GM18520 (cell line): ENCODE data around the gene WAPL.

Experiments used
- ATAC-seq: cut with Tn5 transposase; IDR thresholded peaks from one replicate; pipeline ENCODE4 v1.9.1; 2021; ENCODE audit not compliant: unreplicated experiment

WAPL gene

GRCh38 chr10:86480571-86480970, 41.0 kb downstream of the WAPL start:
- ATAC-seq, result no peak

GRCh38 chr10:86472061-86472460, 49.5 kb downstream of the WAPL start:
- ATAC-seq, result no peak

GRCh38 chr10:86461963-86462804, 59.4 kb downstream of the WAPL start:
- ATAC-seq, result no peak

- ATAC-seq, result no peak
These were observed 70.0 kb downstream of the WAPL start for GRCh38 chr10:86451604-86451960.

- no peak for ATAC-seq
These were observed 70.6 kb downstream of the WAPL start for GRCh38 chr10:86450806-86451603.

GRCh38 chr10:86449926-86450558, 71.5 kb downstream of the WAPL start:
- ATAC-seq, result no peak

- ATAC-seq, result no peak
These were observed 74.2 kb downstream of the WAPL start for GRCh38 chr10:86447432-86447831.

GRCh38 chr10:86446987-86447386, 74.6 kb downstream of the WAPL start:
- ATAC-seq, result no peak

GRCh38 chr10:86446440-86446839, 75.2 kb downstream of the WAPL start:
- no peak for ATAC-seq

- no peak for ATAC-seq
These were observed 77.7 kb downstream of the WAPL start for GRCh38 chr10:86443936-86444335.

GRCh38 chr10:86443069-86443468, 78.5 kb downstream of the WAPL start:
- no peak for ATAC-seq

GRCh38 chr10:86440874-86441843, 80.4 kb downstream of the WAPL start:
- ATAC-seq, result no peak

GRCh38 chr10:86439544-86439943, 82.0 kb downstream of the WAPL start:
- no peak for ATAC-seq

- ATAC-seq, result no peak
These were observed 83.4 kb downstream of the WAPL start for GRCh38 chr10:86438091-86438749.

- no peak for ATAC-seq
These were observed 84.1 kb downstream of the WAPL start for GRCh38 chr10:86437447-86437846.

- no peak for ATAC-seq
These were observed 84.6 kb downstream of the WAPL start for GRCh38 chr10:86436963-86437362.

- ATAC-seq, result no peak
These were observed 86.9 kb downstream of the WAPL start for GRCh38 chr10:86434656-86435055.

GRCh38 chr10:86423739-86424138, 97.9 kb downstream of the WAPL start:
- no peak for ATAC-seq

GRCh38 chr10:86419101-86419500, 102.5 kb downstream of the WAPL start:
- ATAC-seq, result no peak

- ATAC-seq, result no peak
These were observed 106.0 kb downstream of the WAPL start for GRCh38 chr10:86415583-86415982.
